SK-N-MC (cell line): ENCODE results near the gene GPATCH8.

Experiments used
- EZH2 ChIP-seq: fragments of 200-600 bp; sonication (generic); IDR thresholded peaks from one replicate; pipeline ENCODE4 v1.6.1; 2017; ENCODE audit warnings: antibody characterized with exemption
- POLR2AphosphoS5 ChIP-seq: IDR thresholded peaks from 2 replicates; pipeline ENCODE4 v1.6.1; 2012; ENCODE audit warnings: mild to moderate bottlenecking, low read depth, low read length, borderline replicate concordance

- TF ChIP-seq POLR2AphosphoS5 (no peak), EZH2 (no peak)
Measured at GRCh38 chr17:44493339-44493738, 9.9 kb downstream of the GPATCH8 start.
